ENCODE data around the gene CIITA.
"Not testable (repeated sequence)": the region's sequence is repeated elsewhere in the genome, so short reads cannot be mapped to it uniquely, and the experiment has no call there.

Gene CIITA

GRCh38 chr16:10876799-10877341, at the start of gene CIITA:
CIITA (plus strand) TSS chr16:10877202; CDS start chr16:10877331, 129 bp downstream.
- no peak within 1 kb of the TSS for H3K9ac ChIP-seq (ENCODE audit: low read depth, low read length)
- H3K4me3 ChIP-seq (ENCODE audit: low read depth, low read length), result no peak within 1 kb of the TSS
- H3K27me3 ChIP-seq (ENCODE audit: control insufficient read depth, insufficient read depth, low read length), result peaks cover 41% of the 10 kb centered on the region
- no peaks in the 10 kb centered on the region for H3K36me3 ChIP-seq (ENCODE audit: control insufficient read depth, insufficient read depth, low read length)
- H3K9me3 ChIP-seq (ENCODE audit: control insufficient read depth, insufficient read depth, low read length), result no peaks in the 10 kb centered on the region
- H3K4me1 ChIP-seq (ENCODE audit: control insufficient read depth, insufficient read depth, low read length), result peaks cover 6% of the 10 kb centered on the region

GRCh38 chr16:10827691-10828341, 49.2 kb upstream of the CIITA start:
- no peak overlapping the region for H3K4me3 ChIP-seq (ENCODE audit: low read depth, low read length)
- H3K4me1 ChIP-seq (ENCODE audit: control insufficient read depth, insufficient read depth, low read length), result no peaks in the 10 kb centered on the region
- no peaks in the 10 kb centered on the region for H3K36me3 ChIP-seq (ENCODE audit: control insufficient read depth, insufficient read depth, low read length)
- H3K27me3 ChIP-seq (ENCODE audit: control insufficient read depth, insufficient read depth, low read length), result no peaks in the 10 kb centered on the region
- H3K9ac ChIP-seq (ENCODE audit: low read depth, low read length), result no peak overlapping the region
- H3K9me3 ChIP-seq (ENCODE audit: control insufficient read depth, insufficient read depth, low read length), result no peaks in the 10 kb centered on the region

GRCh38 chr16:10828851-10829366, 48.1 kb upstream of the CIITA start:
- H3K4me1 ChIP-seq (ENCODE audit: control insufficient read depth, insufficient read depth, low read length), result no peaks in the 10 kb centered on the region
- no peaks in the 10 kb centered on the region for H3K36me3 ChIP-seq (ENCODE audit: control insufficient read depth, insufficient read depth, low read length)
- no peak overlapping the region for H3K4me3 ChIP-seq (ENCODE audit: low read depth, low read length)
- no peak overlapping the region for H3K9ac ChIP-seq (ENCODE audit: low read depth, low read length)
- H3K9me3 ChIP-seq (ENCODE audit: control insufficient read depth, insufficient read depth, low read length), result no peaks in the 10 kb centered on the region
- no peaks in the 10 kb centered on the region for H3K27me3 ChIP-seq (ENCODE audit: control insufficient read depth, insufficient read depth, low read length)

- not testable (repeated sequence) for H3K9me3 ChIP-seq (ENCODE audit: control insufficient read depth, insufficient read depth, low read length); H3K9ac ChIP-seq (ENCODE audit: low read depth, low read length); H3K4me1 ChIP-seq (ENCODE audit: control insufficient read depth, insufficient read depth, low read length)
These were observed 47.5 kb upstream of the CIITA start for GRCh38 chr16:10829390-10830098.

GRCh38 chr16:10830240-10830639, 46.8 kb upstream of the CIITA start:
- H3K9me3 ChIP-seq (ENCODE audit: control insufficient read depth, insufficient read depth, low read length); H3K36me3 ChIP-seq (ENCODE audit: control insufficient read depth, insufficient read depth, low read length); H3K27me3 ChIP-seq (ENCODE audit: control insufficient read depth, insufficient read depth, low read length); H3K4me3 ChIP-seq (ENCODE audit: low read depth, low read length); H3K9ac ChIP-seq (ENCODE audit: low read depth, low read length); H3K4me1 ChIP-seq (ENCODE audit: control insufficient read depth, insufficient read depth, low read length): not testable (repeated sequence)

More at GRCh38 chr16:10829390-10830098, 47.5 kb upstream of the CIITA start:
- H3K36me3 ChIP-seq (ENCODE audit: control insufficient read depth, insufficient read depth, low read length); H3K27me3 ChIP-seq (ENCODE audit: control insufficient read depth, insufficient read depth, low read length); H3K4me3 ChIP-seq (ENCODE audit: low read depth, low read length): not testable (repeated sequence)

GRCh38 chr16:10831894-10832886, 44.8 kb upstream of the CIITA start:
- Histone ChIP-seq H3K4me1 (ENCODE audit: control insufficient read depth, insufficient read depth, low read length) (no peaks in the 10 kb centered on the region), H3K4me3 (ENCODE audit: low read depth, low read length) (no peak overlapping the region), H3K9me3 (ENCODE audit: control insufficient read depth, insufficient read depth, low read length) (no peaks in the 10 kb centered on the region), H3K36me3 (ENCODE audit: control insufficient read depth, insufficient read depth, low read length) (no peaks in the 10 kb centered on the region), H3K9ac (ENCODE audit: low read depth, low read length) (no peak overlapping the region), H3K27me3 (ENCODE audit: control insufficient read depth, insufficient read depth, low read length) (no peaks in the 10 kb centered on the region)

GRCh38 chr16:10833271-10833670, 43.7 kb upstream of the CIITA start:
- Histone ChIP-seq H3K36me3 (ENCODE audit: control insufficient read depth, insufficient read depth, low read length) (no peaks in the 10 kb centered on the region), H3K4me3 (ENCODE audit: low read depth, low read length) (no peak overlapping the region), H3K4me1 (ENCODE audit: control insufficient read depth, insufficient read depth, low read length) (no peaks in the 10 kb centered on the region), H3K27me3 (ENCODE audit: control insufficient read depth, insufficient read depth, low read length) (no peaks in the 10 kb centered on the region), H3K9me3 (ENCODE audit: control insufficient read depth, insufficient read depth, low read length) (no peaks in the 10 kb centered on the region), H3K9ac (ENCODE audit: low read depth, low read length) (no peak overlapping the region)

GRCh38 chr16:10834130-10834529, 42.9 kb upstream of the CIITA start:
- Histone ChIP-seq H3K27me3 (ENCODE audit: control insufficient read depth, insufficient read depth, low read length) (no peaks in the 10 kb centered on the region), H3K4me1 (ENCODE audit: control insufficient read depth, insufficient read depth, low read length) (no peaks in the 10 kb centered on the region), H3K9me3 (ENCODE audit: control insufficient read depth, insufficient read depth, low read length) (no peaks in the 10 kb centered on the region), H3K9ac (ENCODE audit: low read depth, low read length) (no peak overlapping the region), H3K36me3 (ENCODE audit: control insufficient read depth, insufficient read depth, low read length) (no peaks in the 10 kb centered on the region), H3K4me3 (ENCODE audit: low read depth, low read length) (no peak overlapping the region)

GRCh38 chr16:10834766-10835165, 42.2 kb upstream of the CIITA start:
- Histone ChIP-seq H3K9me3 (ENCODE audit: control insufficient read depth, insufficient read depth, low read length) (no peaks in the 10 kb centered on the region), H3K4me3 (ENCODE audit: low read depth, low read length) (no peak overlapping the region), H3K27me3 (ENCODE audit: control insufficient read depth, insufficient read depth, low read length) (no peaks in the 10 kb centered on the region), H3K36me3 (ENCODE audit: control insufficient read depth, insufficient read depth, low read length) (no peaks in the 10 kb centered on the region), H3K9ac (ENCODE audit: low read depth, low read length) (no peak overlapping the region), H3K4me1 (ENCODE audit: control insufficient read depth, insufficient read depth, low read length) (no peaks in the 10 kb centered on the region)

- no peak overlapping the region for H3K9ac ChIP-seq (ENCODE audit: low read depth, low read length)
These were observed 41.6 kb upstream of the CIITA start for GRCh38 chr16:10835281-10835931.

More at GRCh38 chr16:10835281-10835931, 41.6 kb upstream of the CIITA start:
- no peak overlapping the region for H3K4me3 ChIP-seq (ENCODE audit: low read depth, low read length)
- H3K36me3 ChIP-seq (ENCODE audit: control insufficient read depth, insufficient read depth, low read length), result no peaks in the 10 kb centered on the region
- H3K9me3 ChIP-seq (ENCODE audit: control insufficient read depth, insufficient read depth, low read length), result no peaks in the 10 kb centered on the region
- H3K27me3 ChIP-seq (ENCODE audit: control insufficient read depth, insufficient read depth, low read length), result no peaks in the 10 kb centered on the region
- no peaks in the 10 kb centered on the region for H3K4me1 ChIP-seq (ENCODE audit: control insufficient read depth, insufficient read depth, low read length)
